Measurements from ENCODE around the gene ANGPTL4.
"Not testable (repeated sequence)": the region's sequence is repeated elsewhere in the genome, so short reads cannot be mapped to it uniquely, and the experiment has no call there.

The ANGPTL4 gene

DNA sequence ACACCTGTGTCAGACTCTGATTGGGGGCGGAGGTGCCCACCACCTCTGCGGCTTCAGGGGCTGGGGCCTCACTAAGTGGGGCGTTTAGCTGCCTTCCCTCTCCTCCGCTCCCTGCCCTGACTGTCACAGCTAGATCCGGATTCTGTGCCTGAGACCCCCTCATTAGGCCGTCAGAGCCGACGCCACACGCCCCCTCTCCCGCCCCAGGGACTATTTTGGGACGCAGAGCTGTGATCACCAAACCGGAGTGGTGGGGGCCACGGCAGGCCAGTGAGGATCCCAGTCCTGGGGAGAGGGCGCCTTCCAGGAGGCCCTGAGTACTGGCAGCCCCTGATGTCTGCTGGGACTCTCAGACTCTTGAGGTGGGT, 21.7 kb upstream of the ANGPTL4 start:
- TF ChIP-seq, protein P1, sequence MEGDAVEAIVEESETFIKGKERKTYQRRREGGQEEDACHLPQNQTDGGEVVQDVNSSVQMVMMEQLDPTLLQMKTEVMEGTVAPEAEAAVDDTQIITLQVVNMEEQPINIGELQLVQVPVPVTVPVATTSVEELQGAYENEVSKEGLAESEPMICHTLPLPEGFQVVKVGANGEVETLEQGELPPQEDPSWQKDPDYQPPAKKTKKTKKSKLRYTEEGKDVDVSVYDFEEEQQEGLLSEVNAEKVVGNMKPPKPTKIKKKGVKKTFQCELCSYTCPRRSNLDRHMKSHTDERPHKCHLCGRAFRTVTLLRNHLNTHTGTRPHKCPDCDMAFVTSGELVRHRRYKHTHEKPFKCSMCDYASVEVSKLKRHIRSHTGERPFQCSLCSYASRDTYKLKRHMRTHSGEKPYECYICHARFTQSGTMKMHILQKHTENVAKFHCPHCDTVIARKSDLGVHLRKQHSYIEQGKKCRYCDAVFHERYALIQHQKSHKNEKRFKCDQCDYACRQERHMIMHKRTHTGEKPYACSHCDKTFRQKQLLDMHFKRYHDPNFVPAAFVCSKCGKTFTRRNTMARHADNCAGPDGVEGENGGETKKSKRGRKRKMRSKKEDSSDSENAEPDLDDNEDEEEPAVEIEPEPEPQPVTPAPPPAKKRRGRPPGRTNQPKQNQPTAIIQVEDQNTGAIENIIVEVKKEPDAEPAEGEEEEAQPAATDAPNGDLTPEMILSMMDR (IDR thresholded peaks at IDR 0.05; ENCODE audit: low read depth, low read length) = no peak

DNA sequence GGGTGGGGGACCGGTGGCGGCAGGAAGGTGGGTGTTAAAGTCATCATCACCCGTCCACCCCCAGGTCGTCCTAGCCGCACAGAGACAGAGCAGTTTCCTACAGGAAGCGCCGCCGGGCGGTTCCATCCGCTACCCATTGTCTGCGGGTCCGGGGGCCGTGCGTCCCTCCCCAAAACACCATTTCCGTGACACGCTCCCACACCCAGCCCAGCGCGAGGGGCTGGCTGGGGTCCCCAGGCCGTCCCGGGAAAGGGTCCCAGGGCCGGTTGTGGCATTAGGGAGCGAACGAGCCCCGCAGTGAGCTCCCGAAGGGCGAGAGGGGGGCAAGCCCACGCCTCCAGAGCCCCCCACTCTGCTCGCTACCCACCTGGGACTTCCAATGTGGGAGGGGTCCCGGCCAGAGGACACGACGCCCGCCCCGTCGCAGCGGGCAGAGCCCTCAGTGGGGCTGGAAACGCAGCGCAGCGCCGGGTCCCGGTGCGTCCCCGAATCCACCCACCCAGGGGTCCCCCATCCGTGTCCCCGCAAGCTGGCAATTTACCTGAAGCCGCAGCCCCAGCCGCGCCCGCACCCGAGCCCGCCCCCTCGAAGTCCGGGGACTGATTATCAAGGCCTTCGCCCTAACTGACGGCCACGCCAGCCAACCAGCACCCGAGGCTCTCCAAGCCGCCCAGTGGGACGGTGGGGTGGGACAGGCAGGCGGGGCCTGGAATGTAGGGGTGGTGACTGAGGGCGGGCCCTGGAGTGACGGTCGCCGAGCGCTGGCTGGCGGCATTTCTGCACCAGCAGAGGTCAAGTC, 21.1 kb upstream of the ANGPTL4 start, which contains the start of gene KANK3:
TSS of gene KANK3 (minus strand) at position 579 of the 799 bp plus-strand sequence. CDS start 5,434 bp downstream, outside the sequence.
- peak; percentile 93 for DNase-seq (ENCODE audit: low read depth, low spot score)
- TF ChIP-seq, protein P1 (IDR thresholded peaks at IDR 0.05; ENCODE audit: low read depth, low read length) = no peak
- H3K4me3 ChIP-seq (ENCODE audit: low read depth, low read length) = peak within 1 kb of the TSS; percentile 40
- in situ Hi-C loops (cut with HindIII; ENCODE audit: low sequenced_read_pairs) = no loop called here

More for the DNA sequence above, 21.7 kb upstream of the ANGPTL4 start:
- in situ Hi-C loops (cut with HindIII; ENCODE audit: low sequenced_read_pairs) = no loop called here
- no peak overlapping the region for H3K4me3 ChIP-seq (ENCODE audit: low read depth, low read length)
- no peak for DNase-seq (ENCODE audit: low read depth, low spot score)

DNA sequence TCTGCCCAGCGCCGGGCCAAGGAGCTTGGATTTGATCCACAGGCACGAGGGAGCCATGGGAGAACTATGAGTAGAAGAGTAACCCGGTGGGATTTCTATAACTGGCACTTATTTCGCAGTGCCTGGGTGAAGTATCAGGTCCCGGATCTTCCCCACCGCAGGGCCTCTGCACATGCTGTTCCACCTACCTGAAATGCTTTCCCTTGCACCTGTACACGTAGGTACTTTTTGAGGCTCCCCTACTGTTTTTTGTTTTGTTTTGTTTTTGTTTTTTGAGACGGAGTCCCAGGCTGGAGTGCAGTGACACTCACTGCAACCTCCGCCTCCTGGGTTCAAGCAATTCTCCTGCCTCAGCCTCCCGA, 20.5 kb upstream of the ANGPTL4 start:
- in situ Hi-C loops (cut with HindIII; ENCODE audit: low sequenced_read_pairs) = no loop called here
- peak overlapping the region; percentile 40 for H3K4me3 ChIP-seq (ENCODE audit: low read depth, low read length)
- TF ChIP-seq, protein P1 (IDR thresholded peaks at IDR 0.05; ENCODE audit: low read depth, low read length) = no peak
- DNase-seq (ENCODE audit: low read depth, low spot score) = no peak

DNA sequence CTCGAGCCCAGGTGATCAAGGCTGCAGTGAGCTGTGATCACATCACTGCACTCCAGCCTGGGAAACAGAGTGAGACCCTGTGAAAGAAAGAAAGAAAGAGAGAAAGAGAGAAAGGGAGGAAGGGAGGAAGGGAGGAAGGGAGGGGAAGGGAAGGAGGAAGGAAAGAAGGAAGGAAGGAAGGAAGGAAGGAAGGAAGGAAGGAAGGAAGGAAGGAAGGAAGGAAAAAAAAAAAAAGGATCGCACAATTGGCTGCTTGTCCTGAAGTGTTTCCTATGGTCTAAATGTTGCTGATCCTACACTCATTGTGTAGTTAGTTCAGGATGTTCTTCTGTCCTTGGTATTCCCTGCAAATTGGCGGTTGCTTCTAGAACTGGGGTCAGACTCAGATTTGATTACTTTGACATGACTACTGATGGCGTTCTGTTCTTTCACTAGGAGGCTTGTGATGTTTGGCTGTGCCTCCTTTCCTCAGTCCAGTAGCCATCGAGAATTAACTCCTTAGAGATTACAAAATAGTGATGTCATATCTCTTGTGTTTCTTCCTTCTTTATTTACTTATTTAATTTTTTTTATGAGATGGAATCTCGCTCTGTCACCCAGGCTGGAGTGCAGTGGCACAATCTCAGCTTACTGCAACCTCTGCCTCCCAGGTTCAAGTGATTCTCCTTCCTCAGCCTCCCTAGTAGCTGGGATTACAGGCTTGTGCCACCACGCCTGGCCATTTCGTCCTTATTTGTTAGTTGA, 14.2 kb upstream of the ANGPTL4 start:
- H3K4me3 ChIP-seq (ENCODE audit: low read depth, low read length); DNase-seq (ENCODE audit: low read depth, low spot score): not testable (repeated sequence)

DNA sequence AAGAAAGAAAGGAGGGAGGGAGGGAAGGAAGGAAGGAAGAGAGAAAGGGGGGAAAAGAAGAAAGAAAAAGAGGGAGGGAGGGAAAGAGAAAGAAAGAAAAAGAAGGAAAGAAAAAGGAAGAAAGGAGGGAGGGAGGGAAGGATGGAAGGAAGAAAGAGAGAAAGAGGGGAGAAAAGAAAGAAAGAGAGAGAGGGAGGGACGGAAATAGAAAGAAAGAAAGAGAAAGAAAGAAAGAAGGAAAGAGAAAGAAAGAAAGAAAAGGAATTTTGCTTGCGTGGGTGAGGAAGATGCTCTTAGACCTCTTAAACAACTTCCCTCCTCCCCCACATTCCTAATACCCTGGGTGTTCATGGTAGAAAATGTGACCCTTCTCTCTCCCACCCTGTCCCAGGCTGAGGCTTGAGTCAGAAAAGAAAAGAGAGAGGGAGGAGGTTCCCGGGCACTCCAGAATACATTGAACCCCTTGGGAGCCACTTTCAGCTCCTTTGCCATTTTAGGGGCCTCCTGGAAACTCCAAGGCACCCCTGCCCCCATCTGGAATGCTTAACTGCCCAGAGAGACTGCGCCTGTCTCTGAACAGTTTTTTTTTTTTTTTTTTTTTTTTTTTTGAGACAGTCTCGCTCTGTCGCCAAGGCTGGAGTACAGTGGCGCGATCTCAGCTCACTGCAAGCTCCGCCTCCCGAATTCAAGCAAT, 11.7 kb upstream of the ANGPTL4 start:
- TF ChIP-seq, protein P1 (IDR thresholded peaks at IDR 0.05; ENCODE audit: low read depth, low read length) = no peak
- DNase-seq (ENCODE audit: low read depth, low spot score) = no peak
- in situ Hi-C loops (cut with HindIII; ENCODE audit: low sequenced_read_pairs) = no loop called here
- H3K4me3 ChIP-seq (ENCODE audit: low read depth, low read length) = no peak overlapping the region

More for the DNA sequence above, 14.2 kb upstream of the ANGPTL4 start:
- in situ Hi-C loops (cut with HindIII; ENCODE audit: low sequenced_read_pairs) = not testable (repeated sequence)

DNA sequence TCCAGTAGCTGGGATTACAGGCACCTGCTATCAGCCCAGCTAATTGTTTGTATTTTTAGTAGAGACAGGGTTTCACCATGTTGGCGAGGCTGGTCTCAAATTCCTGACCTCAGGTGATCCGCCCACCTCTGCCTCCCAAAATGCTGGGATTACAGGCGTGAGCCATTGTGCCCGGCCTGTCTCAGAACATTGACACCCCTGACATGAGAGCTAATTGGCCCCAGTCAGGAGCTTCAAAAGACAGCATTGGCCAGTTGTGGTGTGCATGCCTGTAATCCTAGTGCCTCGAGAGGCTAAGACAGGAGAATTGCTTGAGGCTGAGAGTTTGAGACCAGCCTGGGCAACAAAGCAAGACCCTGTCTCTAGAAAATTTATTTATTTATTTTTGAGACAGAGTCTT, 11.1 kb upstream of the ANGPTL4 start:
- H3K4me3 ChIP-seq (ENCODE audit: low read depth, low read length); in situ Hi-C loops (cut with HindIII; ENCODE audit: low sequenced_read_pairs); DNase-seq (ENCODE audit: low read depth, low spot score): not testable (repeated sequence)

DNA sequence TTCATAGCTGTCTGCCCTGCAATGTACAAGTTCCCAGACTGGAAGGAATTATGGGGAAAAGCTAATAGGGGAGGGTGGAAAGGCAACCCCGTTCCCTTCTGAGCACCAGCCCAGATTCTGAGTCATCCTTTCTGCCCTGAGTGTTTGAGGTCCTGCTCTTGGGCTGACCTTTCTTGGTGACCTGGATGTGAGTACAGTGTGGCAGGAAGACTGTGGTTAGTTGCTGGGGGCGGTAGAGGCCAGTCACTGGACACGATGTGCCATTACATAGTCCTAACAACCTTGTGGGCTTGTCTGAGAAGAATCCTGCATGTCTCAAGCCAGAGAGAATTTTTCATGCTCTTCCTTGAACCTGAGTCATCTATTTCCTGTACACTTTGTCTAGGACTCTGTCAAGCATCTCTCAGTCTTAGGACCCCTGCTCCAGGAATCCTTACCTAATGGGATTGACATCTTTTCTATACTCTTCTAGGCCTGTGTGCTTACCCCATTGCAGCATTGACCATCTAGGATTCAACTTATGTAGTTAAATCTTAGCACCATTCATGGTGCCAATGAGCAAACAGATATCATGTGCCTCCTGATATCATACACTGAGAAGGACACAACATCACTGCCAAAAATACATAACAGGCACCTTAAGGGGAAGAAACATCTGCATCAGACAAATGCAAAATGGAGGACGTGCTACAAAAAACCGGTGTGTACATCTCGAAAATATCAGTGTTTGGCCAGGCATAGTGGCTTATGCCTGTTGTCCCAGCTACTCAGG, 8.1 kb upstream of the ANGPTL4 start:
- peak; percentile 97 for DNase-seq (ENCODE audit: low read depth, low spot score)
- TF ChIP-seq, protein P1 (IDR thresholded peaks at IDR 0.05; ENCODE audit: low read depth, low read length) = no peak
- no peak overlapping the region for H3K4me3 ChIP-seq (ENCODE audit: low read depth, low read length)
- in situ Hi-C loops (cut with HindIII; ENCODE audit: low sequenced_read_pairs) = no loop called here

Data from astrocyte of the spinal cord (primary cell).